H1 (cell line): ENCODE measurements around the gene MYDGF.

Experiments
- BRCA1 ChIP-seq: IDR thresholded peaks from 2 replicates; pipeline ENCODE4 v1.6.1; 2012; ENCODE audit warnings: low read depth, low read length, improper control_type of control experiment
- CTCF ChIP-seq, 3 experiments: IDR thresholded peaks; 1 replicate in 2 of 3; 2 replicates in 1 of 3; pipeline versions ENCODE4 v1.5.1 to v1.6.1; 2011; ENCODE audit warnings: low read length in 3 of 3, mild to moderate bottlenecking in 3 of 3, inconsistent platforms in 2 of 3, low read depth in 1 of 3, moderate library complexity in 1 of 3; ENCODE audit not compliant: insufficient read depth in 1 of 3; ENCODE audit errors: control extremely low read depth in 1 of 3
- NANOG ChIP-seq: IDR thresholded peaks from 2 replicates; pipeline ENCODE4 v1.6.1; 2011; ENCODE audit warnings: low read length, low read depth, mild to moderate bottlenecking, inconsistent platforms; ENCODE audit not compliant: insufficient read depth, poor library complexity, severe bottlenecking
- SIN3A ChIP-seq, 2 experiments: IDR thresholded peaks in 1 of 2; conservative IDR thresholded peaks in 1 of 2; 2 replicates each; pipeline ENCODE4 v1.6.1; 2011 to 2012; ENCODE audit warnings: low read length in 2 of 2, improper control_type of control experiment in 1 of 2, low read depth in 1 of 2, mild to moderate bottlenecking in 1 of 2
- SUZ12 ChIP-seq: fragments of 200-600 bp; sonication (generic); IDR thresholded peaks from 2 replicates; pipeline ENCODE4 v1.6.1; 2012; ENCODE audit warnings: mild to moderate bottlenecking, inconsistent platforms, low read length, moderate library complexity, mixed read lengths
- TAF1 ChIP-seq: IDR thresholded peaks from 2 replicates; pipeline ENCODE4 v1.6.1; 2011; ENCODE audit warnings: mild to moderate bottlenecking, low read depth, low read length
- TBP ChIP-seq: IDR thresholded peaks from 2 replicates; pipeline ENCODE4 v1.6.1; 2011; ENCODE audit warnings: low read depth, low read length, improper control_type of control experiment
- TF ChIP-seq, protein P1 (sequence below): IDR thresholded peaks from 2 replicates; pipeline ENCODE4 v1.6.1; 2011; ENCODE audit warnings: low read length, improper control_type of control experiment

DNA sequence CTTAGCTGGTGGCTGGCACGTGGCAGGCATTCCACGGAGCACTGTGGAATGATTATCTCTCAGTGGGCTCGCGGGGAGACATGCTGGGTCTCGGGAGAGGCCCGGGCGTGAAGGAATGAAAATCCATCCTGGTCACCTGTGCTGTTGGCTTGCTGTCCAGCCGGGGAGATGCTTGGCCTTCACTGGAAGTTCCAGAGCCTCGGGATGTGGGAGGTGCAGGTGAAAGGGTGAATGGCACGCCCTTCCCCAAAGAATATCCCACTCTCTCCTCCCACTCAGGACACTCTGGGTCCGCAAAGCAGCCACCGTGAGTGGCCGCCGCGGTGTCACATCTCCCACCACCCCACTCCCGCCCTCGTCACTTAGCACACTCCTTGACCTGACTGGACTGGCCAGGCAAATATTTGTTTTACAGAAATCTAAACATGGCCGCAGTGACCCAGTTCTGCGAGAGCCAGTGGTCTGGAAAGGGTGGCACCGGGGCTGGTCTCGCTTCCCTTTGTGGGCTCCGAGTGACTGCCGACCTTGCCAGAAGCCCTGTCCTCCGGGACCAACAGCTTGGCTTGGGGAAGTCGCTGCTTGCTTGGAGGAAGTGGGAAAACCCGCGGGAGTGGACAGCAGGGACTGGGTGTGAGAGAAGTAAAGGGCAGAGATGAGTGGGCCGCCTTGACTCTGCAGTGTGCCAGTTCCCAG is 45.5 kb upstream of the MYDGF start:
- TF ChIP-seq CTCF (IDR thresholded peaks at IDR 0.05; ENCODE audit: control extremely low read depth in 1 of 3, insufficient read depth in 1 of 3, low read depth in 1 of 3, low read length in 3 of 3) (no peak), BRCA1 (no peak), NANOG (no peak), SIN3A (conservative IDR thresholded peaks at IDR 0.05 in 1 of 2, IDR thresholded peaks at IDR 0.05 in 1 of 2; ENCODE audit: low read depth in 1 of 2, low read length in 2 of 2) (no peak), SUZ12 (no peak), TAF1 (no peak), TBP (no peak)
- TF ChIP-seq, protein P1, sequence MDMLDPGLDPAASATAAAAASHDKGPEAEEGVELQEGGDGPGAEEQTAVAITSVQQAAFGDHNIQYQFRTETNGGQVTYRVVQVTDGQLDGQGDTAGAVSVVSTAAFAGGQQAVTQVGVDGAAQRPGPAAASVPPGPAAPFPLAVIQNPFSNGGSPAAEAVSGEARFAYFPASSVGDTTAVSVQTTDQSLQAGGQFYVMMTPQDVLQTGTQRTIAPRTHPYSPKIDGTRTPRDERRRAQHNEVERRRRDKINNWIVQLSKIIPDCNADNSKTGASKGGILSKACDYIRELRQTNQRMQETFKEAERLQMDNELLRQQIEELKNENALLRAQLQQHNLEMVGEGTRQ, result no peak
